HFF-Myc (cell line): ENCODE data around the gene PRSS48.

Experiments used
- DNase-seq: peaks from one replicate; pipeline ENCODE4 v3.0.0-alpha.2; 2011; ENCODE audit warnings: low read depth; ENCODE audit errors: extremely low read depth
- H3K4me3 ChIP-seq: replicated peaks from 2 replicates; pipeline ENCODE4 v1.5.1; 2011; ENCODE audit warnings: low read depth, mild to moderate bottlenecking, control low read depth, low read length
- CTCF ChIP-seq: IDR thresholded peaks from 2 replicates; pipeline ENCODE4 v1.5.1; 2012; ENCODE audit warnings: mild to moderate bottlenecking, low read depth, low read length, control low read depth; ENCODE audit errors: missing control alignments

PRSS48 gene

GRCh38 chr4:151291485-151291884 is 14.5 kb downstream of the PRSS48 start:
- no peak for DNase-seq
- no peak overlapping the region for H3K4me3 ChIP-seq
- no peak for TF ChIP-seq CTCF

- DNase-seq: no peak
- TF ChIP-seq CTCF: no peak
These were observed 15.1 kb downstream of the PRSS48 start for GRCh38 chr4:151292038-151292437.

GRCh38 chr4:151294833-151295496 is 18.0 kb downstream of the PRSS48 start:
- no peak for TF ChIP-seq CTCF
- H3K4me3 ChIP-seq: no peak overlapping the region
- no peak for DNase-seq

More at GRCh38 chr4:151292038-151292437, 15.1 kb downstream of the PRSS48 start:
- no peak overlapping the region for H3K4me3 ChIP-seq

GRCh38 chr4:151296227-151296626 is 19.3 kb downstream of the PRSS48 start:
- H3K4me3 ChIP-seq: no peak overlapping the region
- no peak for TF ChIP-seq CTCF
- DNase-seq: no peak

- DNase-seq: no peak
- no peak overlapping the region for H3K4me3 ChIP-seq
- no peak for TF ChIP-seq CTCF
These were observed 20.2 kb downstream of the PRSS48 start for GRCh38 chr4:151297170-151297569.

- TF ChIP-seq CTCF: no peak
- no peak overlapping the region for H3K4me3 ChIP-seq
- DNase-seq: no peak
These were observed 25.5 kb downstream of the PRSS48 start for GRCh38 chr4:151302432-151302831.

- no peak for TF ChIP-seq CTCF
- no peak overlapping the region for H3K4me3 ChIP-seq
- DNase-seq: no peak
These were observed 27.3 kb downstream of the PRSS48 start for GRCh38 chr4:151304226-151304625.
